Measurements from ENCODE around the gene FGFR2. TPM values are rescaled to one million over a fixed set of nuclear protein-coding genes. Genes with fewer than 3 reads are reported as not detected.

FGFR2 gene
- total and polyA plus RNA-seq, 2 donors (not counting 3 experiments of a cell fraction or from before 2014, with no cell fraction given), result 0.06 TPM; not detected in 1

DNA sequence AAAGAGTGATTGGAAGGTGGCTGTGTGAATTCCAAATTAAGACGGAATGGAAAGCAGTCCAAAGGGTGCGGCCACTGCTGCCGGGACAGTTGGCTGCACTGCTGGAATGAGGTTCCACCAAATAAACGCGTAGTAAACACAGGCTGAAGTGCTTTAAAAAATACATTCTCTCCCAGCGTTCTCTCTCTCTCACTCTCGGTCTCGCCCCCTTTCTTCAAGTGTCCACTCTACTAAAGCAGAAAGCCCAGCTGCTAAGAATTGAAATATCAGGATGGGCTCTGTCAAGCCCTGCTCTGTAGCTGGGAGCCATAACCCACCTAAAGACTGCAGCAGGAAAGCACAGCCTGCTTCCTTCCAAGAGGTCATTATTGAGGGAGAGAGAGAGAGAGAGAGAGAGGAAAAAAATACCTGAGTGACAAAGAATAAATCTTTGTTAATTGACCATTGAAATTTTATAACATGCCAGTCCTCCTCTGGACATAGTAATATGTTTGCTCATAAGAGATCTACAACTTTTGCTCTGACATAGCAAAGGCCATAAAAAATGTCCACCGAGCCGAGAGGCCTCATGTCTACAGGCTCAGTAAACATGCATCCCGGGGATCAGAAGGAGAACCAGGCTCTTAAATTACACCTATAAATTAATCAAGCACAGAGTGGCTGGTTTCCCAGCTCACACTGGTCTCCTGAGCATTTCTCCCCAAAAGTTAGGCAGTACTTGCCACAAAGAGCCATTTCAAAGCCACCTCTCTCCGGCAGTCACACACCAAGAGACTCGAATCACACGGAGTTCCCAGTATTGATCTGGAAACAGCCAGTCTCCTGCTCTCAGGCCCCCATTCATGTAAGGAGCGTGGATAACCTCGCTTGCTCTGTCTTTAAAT is 72.8 kb downstream of the FGFR2 start:
- Histone ChIP-seq H4K20me1 (replicated peaks; ENCODE audit: control insufficient read depth, extremely low read depth, insufficient read depth, low read length) (no peaks in the 10 kb centered on the region), H3K27ac (ENCODE audit: insufficient read depth, low read depth, low read length) (no peak overlapping the region), H3K9ac (replicated peaks; ENCODE audit: extremely low read depth, insufficient read depth, low read length) (no peak overlapping the region), H3K27me3 (ENCODE audit: control insufficient read depth in 2 of 2, insufficient read depth in 2 of 2, low read length in 2 of 2) (no peaks in the 10 kb centered on the region), H2AFZ (ENCODE audit: low read depth, low read length) (no peak overlapping the region), H3K36me3 (ENCODE audit: control insufficient read depth in 2 of 2, extremely low read depth in 1 of 2, insufficient read depth in 2 of 2, low read length in 2 of 2) (no peaks in the 10 kb centered on the region), H3K79me2 (ENCODE audit: control insufficient read depth, insufficient read depth, low read length) (no peaks in the 10 kb centered on the region), H3K4me1 (ENCODE audit: control insufficient read depth, extremely low read depth, insufficient read depth, low read length) (no peaks in the 10 kb centered on the region), H3K9me3 (replicated peaks; ENCODE audit: control insufficient read depth, insufficient read depth, low read length) (peaks cover 2% of the 10 kb centered on the region), H3K9me1 (replicated peaks; ENCODE audit: control insufficient read depth, extremely low read depth, insufficient read depth, low read length) (no peaks in the 10 kb centered on the region), H3K4me3 (replicated peaks in 1 of 3; ENCODE audit: insufficient read depth in 1 of 3, low read depth in 1 of 3, low read length in 3 of 3) (no peak overlapping the region), H3K4me2 (ENCODE audit: insufficient read depth, low read length) (no peak overlapping the region)
- TF ChIP-seq MYC (IDR thresholded peaks at IDR 0.05; ENCODE audit: low read depth, low read length), result no peak
- FAIRE-seq (no peak), DNase-seq (ENCODE audit: low read depth, low spot score) (no peak)
- dilution Hi-C loops (cut with MboI; ENCODE audit: extremely low pct_ligation_motif_present, low sequenced_read_pairs) (no loop called here), intact Hi-C loops (cut with micrococcal nuclease) (no loop called here)
- POLR2A ChIA-PET, result no interaction called here
- no TSS peak for BruUV-seq (replicated peaks)
- CTCF ChIA-PET, result no interaction called here

DNA sequence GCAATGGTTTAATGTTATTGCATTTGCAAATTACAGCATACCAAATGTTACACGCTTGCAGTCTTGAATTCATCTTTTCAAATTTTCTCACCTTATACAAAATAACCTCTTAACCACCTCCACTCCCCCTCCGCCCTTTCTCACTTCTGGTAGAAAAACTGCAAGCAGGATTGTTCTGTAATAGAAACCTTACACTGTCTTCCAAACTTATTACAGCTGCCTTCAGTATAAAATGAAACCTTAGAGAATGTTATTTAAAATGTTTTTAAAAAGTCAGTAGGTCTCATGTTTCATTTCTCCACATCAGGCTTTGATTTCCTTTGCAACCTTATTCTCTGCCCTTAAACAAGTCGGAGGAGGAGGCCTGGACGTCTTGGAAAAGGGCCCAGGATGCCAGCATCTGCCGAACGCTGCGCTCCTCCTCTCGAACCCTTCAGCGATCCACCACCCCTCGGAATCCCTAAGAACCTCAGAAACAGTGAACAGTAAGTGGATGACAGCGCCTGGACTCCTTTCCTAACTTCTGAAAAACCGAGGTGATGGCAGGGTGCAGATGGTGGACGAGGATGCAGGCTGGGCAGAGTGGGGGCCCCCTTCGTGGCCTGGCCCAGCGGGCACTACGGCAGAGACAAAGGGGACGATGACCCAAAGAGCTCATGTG is 74.0 kb downstream of the FGFR2 start:
- FAIRE-seq, result no peak
- no peak overlapping the region for H2AFZ ChIP-seq (ENCODE audit: low read depth, low read length)
- no peaks in the 10 kb centered on the region for H3K79me2 ChIP-seq (ENCODE audit: control insufficient read depth, insufficient read depth, low read length)
- H4K20me1 ChIP-seq (replicated peaks; ENCODE audit: control insufficient read depth, extremely low read depth, insufficient read depth, low read length), result no peaks in the 10 kb centered on the region
- intact Hi-C loops (cut with micrococcal nuclease), result no loop called here
- BruUV-seq (replicated peaks), result no TSS peak
- H3K36me3 ChIP-seq (ENCODE audit: control insufficient read depth in 2 of 2, extremely low read depth in 1 of 2, insufficient read depth in 2 of 2, low read length in 2 of 2), result no peaks in the 10 kb centered on the region
- peaks cover 3% of the 10 kb centered on the region for H3K4me1 ChIP-seq (ENCODE audit: control insufficient read depth, extremely low read depth, insufficient read depth, low read length)
- no peak for DNase-seq (ENCODE audit: low read depth, low spot score)
- H3K9me3 ChIP-seq (replicated peaks; ENCODE audit: control insufficient read depth, insufficient read depth, low read length), result peaks cover 2% of the 10 kb centered on the region
- H3K27ac ChIP-seq (ENCODE audit: insufficient read depth, low read depth, low read length), result no peak overlapping the region
- no peaks in the 10 kb centered on the region for H3K27me3 ChIP-seq (ENCODE audit: control insufficient read depth in 2 of 2, insufficient read depth in 2 of 2, low read length in 2 of 2)
- H3K4me3 ChIP-seq (replicated peaks in 1 of 3; ENCODE audit: insufficient read depth in 1 of 3, low read depth in 1 of 3, low read length in 3 of 3), result no peak overlapping the region
- POLR2A ChIA-PET, result no interaction called here
- CTCF ChIA-PET, result no interaction called here
- dilution Hi-C loops (cut with MboI; ENCODE audit: extremely low pct_ligation_motif_present, low sequenced_read_pairs), result no loop called here
- no peak overlapping the region for H3K4me2 ChIP-seq (ENCODE audit: insufficient read depth, low read length)
- TF ChIP-seq FOS (IDR thresholded peaks at IDR 0.05; ENCODE audit: borderline replicate concordance, insufficient read depth, low read length) (no peak), MAX (IDR thresholded peaks at IDR 0.05; ENCODE audit: insufficient read depth, insufficient read length) (no peak), POLR2A (IDR thresholded peaks at IDR 0.05; ENCODE audit: low read depth, low read length) (no peak), GATA2 (IDR thresholded peaks at IDR 0.05; ENCODE audit: insufficient read depth, insufficient read length, low read depth, low read length) (no peak), JUN (IDR thresholded peaks at IDR 0.05; ENCODE audit: borderline replicate concordance, insufficient read depth, insufficient read length, low read depth) (no peak), MYC (IDR thresholded peaks at IDR 0.05; ENCODE audit: low read depth, low read length) (no peak), POLR2AphosphoS5 (IDR thresholded peaks at IDR 0.05; ENCODE audit: insufficient read depth, low read depth, low read length) (no peak), EZH2 (IDR thresholded peaks at IDR 0.05; ENCODE audit: borderline replicate concordance, low read depth, low read length, severe bottlenecking) (no peak)
- TF ChIP-seq, protein P1, sequence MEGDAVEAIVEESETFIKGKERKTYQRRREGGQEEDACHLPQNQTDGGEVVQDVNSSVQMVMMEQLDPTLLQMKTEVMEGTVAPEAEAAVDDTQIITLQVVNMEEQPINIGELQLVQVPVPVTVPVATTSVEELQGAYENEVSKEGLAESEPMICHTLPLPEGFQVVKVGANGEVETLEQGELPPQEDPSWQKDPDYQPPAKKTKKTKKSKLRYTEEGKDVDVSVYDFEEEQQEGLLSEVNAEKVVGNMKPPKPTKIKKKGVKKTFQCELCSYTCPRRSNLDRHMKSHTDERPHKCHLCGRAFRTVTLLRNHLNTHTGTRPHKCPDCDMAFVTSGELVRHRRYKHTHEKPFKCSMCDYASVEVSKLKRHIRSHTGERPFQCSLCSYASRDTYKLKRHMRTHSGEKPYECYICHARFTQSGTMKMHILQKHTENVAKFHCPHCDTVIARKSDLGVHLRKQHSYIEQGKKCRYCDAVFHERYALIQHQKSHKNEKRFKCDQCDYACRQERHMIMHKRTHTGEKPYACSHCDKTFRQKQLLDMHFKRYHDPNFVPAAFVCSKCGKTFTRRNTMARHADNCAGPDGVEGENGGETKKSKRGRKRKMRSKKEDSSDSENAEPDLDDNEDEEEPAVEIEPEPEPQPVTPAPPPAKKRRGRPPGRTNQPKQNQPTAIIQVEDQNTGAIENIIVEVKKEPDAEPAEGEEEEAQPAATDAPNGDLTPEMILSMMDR (IDR thresholded peaks at IDR 0.05; ENCODE audit: extremely low read depth in 1 of 2, insufficient read depth in 1 of 2, low read depth in 1 of 2, low read length in 2 of 2), result no peak
- no peak overlapping the region for H3K9ac ChIP-seq (replicated peaks; ENCODE audit: extremely low read depth, insufficient read depth, low read length)
- H3K9me1 ChIP-seq (replicated peaks; ENCODE audit: control insufficient read depth, extremely low read depth, insufficient read depth, low read length), result no peaks in the 10 kb centered on the region
